BJ (cell line): Measurements from ENCODE around the gene BCL7B. TPM values are rescaled to one million over a fixed set of nuclear protein-coding genes. Genes with fewer than 3 reads are reported as not detected.

Source experiments
- CTCF ChIA-PET: fragments of 350-600 bp; formaldehyde crosslinking; extraction: SDS; loops from one replicate; lab custom pipeline; 2021; ENCODE audit warnings: antibody characterized with exemption, inconsistent platforms; lab: Yijun Ruan, JAX
- POLR2A ChIA-PET: fragments of 300-600 bp; sonication (Branson Sonifier 250); formaldehyde crosslinking; extraction: SDS; loops from one replicate; lab custom pipeline; 2021; ENCODE audit warnings: antibody characterized with exemption; lab: Charles Lee
- DNase-seq: peaks from one replicate; pipeline ENCODE4 v3.0.0-alpha.2; 2011; ENCODE audit warnings: low read depth
- H3K27me3 ChIP-seq: 2 replicates; pipeline ENCODE4 v1.6.0; 2011; ENCODE audit warnings: low read length; ENCODE audit not compliant: control insufficient read depth, insufficient read depth
- H3K36me3 ChIP-seq: 2 replicates; pipeline ENCODE4 v1.5.1; 2011; ENCODE audit warnings: low read length; ENCODE audit not compliant: control insufficient read depth, insufficient read depth
- H3K4me3 ChIP-seq: 2 replicates; pipeline ENCODE4 v1.5.1; 2011; ENCODE audit warnings: low read depth, mild to moderate bottlenecking, control low read depth, low read length
- polyA plus RNA-seq: library from polyadenylated mRNA; depleted of rRNA; stranded (reverse); fragments of >200 nt; gene quantifications from 2 replicates; pipeline ENCODE4 v1.2.3, GENCODE V29; 2011; rRNA removed
- small RNA-seq: library from RNA; depleted of rRNA; stranded (forward); fragments of <200 nt; gene quantifications from one replicate; pipeline ENCODE3, GENCODE V24; 2012; ENCODE audit warnings: low replicate concordance, low read depth; ENCODE audit not compliant: insufficient read length
- TF ChIP-seq, protein P1 (sequence below): IDR thresholded peaks from 2 replicates; pipeline ENCODE4 v1.5.1; 2011; ENCODE audit warnings: low read depth, mild to moderate bottlenecking, control low read depth, inconsistent platforms, low read length, moderate library complexity; ENCODE audit not compliant: insufficient read depth

BCL7B gene
- polyA plus RNA-seq, 1 experiment = 89.6 TPM

DNA sequence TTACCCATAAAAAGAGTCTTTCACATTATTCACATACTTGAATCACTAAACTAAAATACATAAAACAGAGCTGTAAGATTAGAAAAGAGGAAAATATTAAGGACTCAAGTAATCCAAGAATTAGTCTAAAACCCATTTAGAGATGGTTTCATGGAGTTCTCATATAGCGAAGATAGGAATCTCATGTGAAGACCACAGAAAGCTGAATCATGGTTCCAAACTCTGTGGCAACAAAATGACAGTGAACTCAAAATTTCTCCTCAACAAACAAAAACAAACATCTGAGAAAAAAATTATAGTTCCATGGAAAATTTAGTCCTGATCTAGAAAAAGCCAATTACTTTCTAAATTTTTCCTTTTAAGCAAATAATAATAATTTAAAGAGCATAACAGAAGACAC lies 70.0 kb downstream of the BCL7B start:
- TF ChIP-seq, protein P1, sequence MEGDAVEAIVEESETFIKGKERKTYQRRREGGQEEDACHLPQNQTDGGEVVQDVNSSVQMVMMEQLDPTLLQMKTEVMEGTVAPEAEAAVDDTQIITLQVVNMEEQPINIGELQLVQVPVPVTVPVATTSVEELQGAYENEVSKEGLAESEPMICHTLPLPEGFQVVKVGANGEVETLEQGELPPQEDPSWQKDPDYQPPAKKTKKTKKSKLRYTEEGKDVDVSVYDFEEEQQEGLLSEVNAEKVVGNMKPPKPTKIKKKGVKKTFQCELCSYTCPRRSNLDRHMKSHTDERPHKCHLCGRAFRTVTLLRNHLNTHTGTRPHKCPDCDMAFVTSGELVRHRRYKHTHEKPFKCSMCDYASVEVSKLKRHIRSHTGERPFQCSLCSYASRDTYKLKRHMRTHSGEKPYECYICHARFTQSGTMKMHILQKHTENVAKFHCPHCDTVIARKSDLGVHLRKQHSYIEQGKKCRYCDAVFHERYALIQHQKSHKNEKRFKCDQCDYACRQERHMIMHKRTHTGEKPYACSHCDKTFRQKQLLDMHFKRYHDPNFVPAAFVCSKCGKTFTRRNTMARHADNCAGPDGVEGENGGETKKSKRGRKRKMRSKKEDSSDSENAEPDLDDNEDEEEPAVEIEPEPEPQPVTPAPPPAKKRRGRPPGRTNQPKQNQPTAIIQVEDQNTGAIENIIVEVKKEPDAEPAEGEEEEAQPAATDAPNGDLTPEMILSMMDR = no peak
- no peaks in the 10 kb centered on the region for H3K27me3 ChIP-seq
- ChIA-PET CTCF (no interaction called here), POLR2A (interaction anchor here (0.6 kb wide), 1 partner anchor 79 kb away, joined by 3 read pairs; no protein-coding TSS in a partner anchor)
- DNase-seq = peak; percentile 1
- peaks cover 7% of the 10 kb centered on the region for H3K36me3 ChIP-seq
- H3K4me3 ChIP-seq = no peak overlapping the region

Small RNAs within 50 kb of the gene (small RNA-seq; reads per million reads assigned to genes)
- gene RNU6-1198P = not detected

Other genes with a start within 250 kb of the BCL7B start
- gene NSUN5, start 248.9 kb downstream of the BCL7B start, polyA plus RNA-seq = 13.7 and 23.6 TPM in 2 replicates
- gene TRIM50, start 229.6 kb downstream of the BCL7B start, polyA plus RNA-seq = not detected in 2 replicates
- not detected in 2 replicates for gene FKBP6, start 229.5 kb downstream of the BCL7B start, polyA plus RNA-seq
- 0.33 and 0.38 TPM in 2 replicates for gene FZD9, start 123.9 kb downstream of the BCL7B start, polyA plus RNA-seq
- gene BAZ1B, start 35.4 kb downstream of the BCL7B start, polyA plus RNA-seq = 12.4 and 18.8 TPM in 2 replicates
- gene TBL2, start 20.9 kb upstream of the BCL7B start, polyA plus RNA-seq = 40.6 and 63.7 TPM in 2 replicates
- gene MLXIPL, start 66.8 kb upstream of the BCL7B start, polyA plus RNA-seq = not detected in 2 replicates
- gene VPS37D, start 110.1 kb upstream of the BCL7B start, polyA plus RNA-seq = 2.2 and 3.3 TPM in 2 replicates
- gene DNAJC30, start 125.8 kb upstream of the BCL7B start, polyA plus RNA-seq = 6.4 and 6.9 TPM in 2 replicates
- gene BUD23, start 125.9 kb upstream of the BCL7B start, polyA plus RNA-seq = 66.9 and 69.8 TPM in 2 replicates
- gene STX1A, start 162.0 kb upstream of the BCL7B start, polyA plus RNA-seq = 10.7 and 12.2 TPM in 2 replicates
- gene ABHD11, start 181.1 kb upstream of the BCL7B start, polyA plus RNA-seq = 11.6 and 16.9 TPM in 2 replicates
- not detected in 2 replicates for gene CLDN3, start 212.6 kb upstream of the BCL7B start, polyA plus RNA-seq